GM19468 (cell line): ENCODE measurements around the gene R3HDM2.

ENCODE experiments used
- ATAC-seq: cut with Tn5 transposase; IDR thresholded peaks from one replicate; pipeline ENCODE4 v1.9.1; 2021; ENCODE audit warnings: mild to moderate bottlenecking, moderate library complexity, moderate number of reproducible peaks; ENCODE audit not compliant: unreplicated experiment; ENCODE audit errors: extremely low read depth

R3HDM2 gene

GRCh38 chr12:57250541-57250940, 180.3 kb downstream of the R3HDM2 start:
- no peak for ATAC-seq

GRCh38 chr12:57248934-57249742, 181.7 kb downstream of the R3HDM2 start:
- no peak for ATAC-seq

- ATAC-seq, result no peak
Observed at GRCh38 chr12:57247041-57247440, 183.8 kb downstream of the R3HDM2 start.

- no peak for ATAC-seq
Observed at GRCh38 chr12:57244312-57244696, 186.5 kb downstream of the R3HDM2 start.

- no peak for ATAC-seq
Observed at GRCh38 chr12:57243521-57244311, 187.1 kb downstream of the R3HDM2 start.

GRCh38 chr12:57242691-57243454, 188.0 kb downstream of the R3HDM2 start:
- ATAC-seq, result no peak

- ATAC-seq, result no peak
Observed at GRCh38 chr12:57242329-57242690, 188.5 kb downstream of the R3HDM2 start.

- no peak for ATAC-seq
Observed at GRCh38 chr12:57241402-57242310, 189.2 kb downstream of the R3HDM2 start.

GRCh38 chr12:57240926-57241401, 189.9 kb downstream of the R3HDM2 start:
- ATAC-seq, result no peak

GRCh38 chr12:57240066-57240921, 190.5 kb downstream of the R3HDM2 start:
- no peak for ATAC-seq

GRCh38 chr12:57239587-57240065, 191.2 kb downstream of the R3HDM2 start:
- no peak for ATAC-seq

- peak; percentile 29 for ATAC-seq
Observed at GRCh38 chr12:57238854-57239554, 191.8 kb downstream of the R3HDM2 start.

- ATAC-seq, result no peak
Observed at GRCh38 chr12:57237932-57238853, 192.7 kb downstream of the R3HDM2 start.

- ATAC-seq, result no peak
Observed at GRCh38 chr12:57237596-57237931, 193.3 kb downstream of the R3HDM2 start.

GRCh38 chr12:57236925-57237595, 193.8 kb downstream of the R3HDM2 start:
- ATAC-seq, result no peak

- ATAC-seq, result no peak
Observed at GRCh38 chr12:57236201-57236924, 194.5 kb downstream of the R3HDM2 start.
